Uterus (tissue), 4 donors: ENCODE results near the gene ATMIN. TPM values are rescaled to one million over a fixed set of nuclear protein-coding genes. Genes with fewer than 3 reads are reported as not detected.

ENCODE experiments used
- DNase-seq, 2 donors: peaks; one replicate each; pipeline ENCODE4 v3.0.0-alpha.2; 2019 to 2020
- H3K27ac ChIP-seq, 2 donors: fragments of 200-600 bp; sonication (generic); 1 replicate in 1 of 2; 2 replicates in 1 of 2; pipeline ENCODE4 v1.5.1; 2016 to 2018
- H3K27me3 ChIP-seq, 2 donors: fragments of 200-600 bp; sonication (generic); one replicate each; pipeline ENCODE4 v1.5.1; 2018 to 2019; ENCODE audit warnings: control low read depth in 1 of 2
- H3K36me3 ChIP-seq, 2 donors: fragments of 200-600 bp; sonication (generic); one replicate each; pipeline ENCODE4 v1.5.1; 2019; ENCODE audit warnings: control low read depth in 1 of 2
- H3K4me1 ChIP-seq, 2 donors: fragments of 200-600 bp; sonication (generic); one replicate each; pipeline ENCODE4 v1.5.1; 2018 to 2019; ENCODE audit warnings: control low read depth in 1 of 2
- H3K4me3 ChIP-seq, 2 donors: fragments of 200-600 bp; sonication (generic); 1 replicate in 1 of 2; 2 replicates in 1 of 2; pipeline ENCODE4 v1.5.1; 2018 to 2019; ENCODE audit warnings: mild to moderate bottlenecking in 1 of 2
- H3K9me3 ChIP-seq, 2 donors: fragments of 200-600 bp; sonication (generic); one replicate each; pipeline ENCODE4 v1.5.1; 2019; ENCODE audit warnings: control low read depth in 1 of 2
- POLR2A ChIP-seq, 2 donors: fragments of 450-650 bp; IDR thresholded peaks; one replicate each; pipeline ENCODE4 v1.6.1; 2016; ENCODE audit warnings: antibody characterized with exemption in 2 of 2, mild to moderate bottlenecking in 1 of 2, moderate library complexity in 1 of 2
- intact Hi-C: fragments of 100-400 bp; cut with DNase I; formaldehyde crosslinking; loops from one replicate; pipeline ENCODE4 v1.15.1; 2023; ENCODE audit warnings: low total_unique reads
- total RNA-seq, 4 donors: library from RNA; depleted of rRNA in 3 of 4; stranded (reverse); fragments of >200 nt in 3 of 4; gene quantifications; one replicate each; pipeline versions ENCODE4 v1.1.0 to v1.2.4, GENCODE V29; 2014 to 2023
- TF ChIP-seq, protein P1 (sequence below), 4 experiments: fragments of 200-600 bp in 2 of 4; fragments of 450-650 bp in 2 of 4; sonication (generic) in 2 of 4; IDR thresholded peaks; one replicate each; pipeline ENCODE4 v1.5.1; 2016 to 2019; ENCODE audit warnings: antibody characterized with exemption in 4 of 4, mild to moderate bottlenecking in 2 of 4, moderate library complexity in 1 of 4
- donor health status: DM: yes; HTN: yes; CAD: no.

The ATMIN gene
- total RNA-seq, 4 donors from 2014 or later = 17.2 to 51.8 (median 29.8) TPM

DNA sequence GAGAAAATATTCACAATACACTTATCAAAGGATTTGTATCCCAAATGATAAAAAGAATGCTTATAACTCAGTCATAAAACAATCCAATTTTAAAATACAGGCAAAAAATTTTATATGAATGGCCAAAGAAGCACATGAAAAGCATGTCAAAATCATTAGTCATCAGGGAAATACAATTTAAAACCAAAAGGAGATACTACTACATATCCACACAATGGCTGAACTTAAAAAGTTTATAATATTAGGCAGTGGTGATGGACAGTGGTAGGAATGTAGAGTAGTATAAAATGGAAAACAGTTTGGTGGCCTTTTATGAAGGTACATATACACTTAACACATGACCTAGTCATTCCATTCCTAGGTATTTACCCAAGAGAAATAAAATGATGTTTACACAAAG is 41.2 kb upstream of the ATMIN start:
- intact Hi-C loops = no loop called here
- no peak for DNase-seq
- TF ChIP-seq POLR2A (IDR thresholded peaks at IDR 0.05) = no peak
- TF ChIP-seq, protein P1, sequence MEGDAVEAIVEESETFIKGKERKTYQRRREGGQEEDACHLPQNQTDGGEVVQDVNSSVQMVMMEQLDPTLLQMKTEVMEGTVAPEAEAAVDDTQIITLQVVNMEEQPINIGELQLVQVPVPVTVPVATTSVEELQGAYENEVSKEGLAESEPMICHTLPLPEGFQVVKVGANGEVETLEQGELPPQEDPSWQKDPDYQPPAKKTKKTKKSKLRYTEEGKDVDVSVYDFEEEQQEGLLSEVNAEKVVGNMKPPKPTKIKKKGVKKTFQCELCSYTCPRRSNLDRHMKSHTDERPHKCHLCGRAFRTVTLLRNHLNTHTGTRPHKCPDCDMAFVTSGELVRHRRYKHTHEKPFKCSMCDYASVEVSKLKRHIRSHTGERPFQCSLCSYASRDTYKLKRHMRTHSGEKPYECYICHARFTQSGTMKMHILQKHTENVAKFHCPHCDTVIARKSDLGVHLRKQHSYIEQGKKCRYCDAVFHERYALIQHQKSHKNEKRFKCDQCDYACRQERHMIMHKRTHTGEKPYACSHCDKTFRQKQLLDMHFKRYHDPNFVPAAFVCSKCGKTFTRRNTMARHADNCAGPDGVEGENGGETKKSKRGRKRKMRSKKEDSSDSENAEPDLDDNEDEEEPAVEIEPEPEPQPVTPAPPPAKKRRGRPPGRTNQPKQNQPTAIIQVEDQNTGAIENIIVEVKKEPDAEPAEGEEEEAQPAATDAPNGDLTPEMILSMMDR (IDR thresholded peaks at IDR 0.05) = no peak
- H3K4me3 ChIP-seq = no peak overlapping the region
- no peak overlapping the region for H3K27ac ChIP-seq
- H3K9me3 ChIP-seq = no peaks in the 10 kb centered on the region
- no peaks in the 10 kb centered on the region for H3K36me3 ChIP-seq
- no peaks in the 10 kb centered on the region for H3K27me3 ChIP-seq
- H3K4me1 ChIP-seq = no peaks in the 10 kb centered on the region

DNA sequence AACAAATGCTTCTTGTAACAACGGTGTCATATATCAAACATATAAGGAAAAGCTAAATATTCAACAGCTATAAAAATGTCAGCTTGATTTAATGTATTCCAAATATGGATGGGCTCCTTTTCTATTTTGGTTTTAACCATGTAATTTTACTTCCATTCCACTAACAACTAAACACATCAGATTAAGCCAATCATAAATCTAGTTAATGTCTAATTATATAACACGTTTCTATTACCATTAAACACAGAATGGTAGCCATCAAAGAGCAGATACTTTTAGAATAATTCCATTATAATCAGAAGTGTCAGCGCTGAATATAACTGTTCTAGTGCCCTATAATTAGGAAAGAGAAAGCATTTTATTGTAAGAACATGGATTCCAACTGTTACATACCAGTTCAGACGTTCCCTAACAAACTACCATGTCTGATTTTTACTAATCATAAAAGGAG is 38.9 kb upstream of the ATMIN start:
- no peak overlapping the region for H3K4me3 ChIP-seq
- intact Hi-C loops = no loop called here

DNA sequence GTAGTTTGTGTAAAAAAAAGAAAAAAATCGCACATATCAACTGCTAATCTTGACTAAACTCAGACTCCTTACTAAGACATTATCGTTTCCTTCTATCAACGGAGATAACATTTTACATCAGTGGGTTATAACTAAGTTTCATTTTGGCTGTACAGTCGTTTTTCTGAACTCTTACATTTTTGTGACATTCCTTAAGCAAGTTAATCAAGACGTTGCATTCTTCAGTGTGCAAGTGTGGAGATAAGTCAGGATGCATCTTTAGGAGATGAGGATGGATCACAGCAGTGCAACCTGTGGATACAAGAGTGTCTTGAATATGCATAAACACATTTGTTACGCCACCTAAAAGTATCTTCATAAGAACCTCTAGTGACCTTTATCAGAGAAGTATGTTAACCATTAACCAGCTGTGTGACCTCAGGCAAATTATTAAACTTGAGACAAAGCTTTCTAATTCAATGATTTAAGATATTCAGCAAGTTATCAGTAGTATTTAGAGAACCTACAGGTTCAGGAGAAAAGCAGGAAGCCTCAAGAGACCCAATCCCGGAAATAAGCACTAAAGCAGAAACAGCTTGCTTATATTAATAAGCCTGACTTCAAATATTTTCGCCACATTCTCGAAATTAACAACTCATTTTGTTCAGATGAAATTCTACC is 38.4 kb upstream of the ATMIN start:
- Histone ChIP-seq H3K27ac (peak overlapping the region in 1 of 2 donors; percentile 20), H3K27me3 (no peaks in the 10 kb centered on the region), H3K4me1 (no peaks in the 10 kb centered on the region), H3K9me3 (no peaks in the 10 kb centered on the region), H3K4me3 (no peak overlapping the region), H3K36me3 (no peaks in the 10 kb centered on the region)
- TF ChIP-seq, protein P1 (IDR thresholded peaks at IDR 0.05) = no peak
- intact Hi-C loops = no loop called here
- DNase-seq = no peak

More for the DNA sequence above, 38.9 kb upstream of the ATMIN start:
- no peak for TF ChIP-seq POLR2A (IDR thresholded peaks at IDR 0.05)
- TF ChIP-seq, protein P1 (IDR thresholded peaks at IDR 0.05) = no peak
- DNase-seq = no peak
- Histone ChIP-seq H3K36me3 (no peaks in the 10 kb centered on the region), H3K4me1 (no peaks in the 10 kb centered on the region), H3K27ac (peak overlapping the region in 1 of 2 donors; percentile 20), H3K27me3 (no peaks in the 10 kb centered on the region), H3K9me3 (no peaks in the 10 kb centered on the region)

DNA sequence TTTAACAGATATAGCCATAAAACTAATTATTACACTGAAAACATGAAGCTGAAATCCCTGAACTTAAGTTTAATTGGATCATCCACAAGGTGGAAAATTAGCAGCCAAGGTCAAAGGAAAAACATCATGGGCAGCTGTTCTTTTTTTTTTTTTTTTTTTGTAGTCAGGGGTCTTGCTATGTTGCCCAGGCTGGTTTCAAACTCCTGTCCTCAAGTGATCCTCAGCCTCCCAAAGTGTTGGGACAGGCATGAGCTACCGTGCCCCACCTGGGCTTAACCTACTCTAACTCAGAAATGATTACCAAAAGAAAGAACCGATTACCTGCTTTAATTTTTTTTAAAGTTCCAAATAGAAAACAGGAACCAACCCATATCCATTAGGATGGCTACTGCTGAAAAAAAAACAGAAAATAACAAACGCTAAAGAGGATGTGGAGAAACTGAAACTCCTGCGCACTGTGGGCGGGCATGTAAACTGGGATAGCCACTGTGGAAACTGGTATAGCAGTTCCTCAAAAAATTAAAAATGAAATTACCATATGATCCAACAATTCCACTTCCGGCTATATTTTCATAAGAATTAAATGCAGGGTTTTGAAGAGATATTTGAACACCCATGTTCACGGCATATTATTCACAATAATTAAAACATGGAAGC is 37.5 kb upstream of the ATMIN start:
- intact Hi-C loops = no loop called here
- no peak for DNase-seq
- H3K4me3 ChIP-seq = no peak overlapping the region

DNA sequence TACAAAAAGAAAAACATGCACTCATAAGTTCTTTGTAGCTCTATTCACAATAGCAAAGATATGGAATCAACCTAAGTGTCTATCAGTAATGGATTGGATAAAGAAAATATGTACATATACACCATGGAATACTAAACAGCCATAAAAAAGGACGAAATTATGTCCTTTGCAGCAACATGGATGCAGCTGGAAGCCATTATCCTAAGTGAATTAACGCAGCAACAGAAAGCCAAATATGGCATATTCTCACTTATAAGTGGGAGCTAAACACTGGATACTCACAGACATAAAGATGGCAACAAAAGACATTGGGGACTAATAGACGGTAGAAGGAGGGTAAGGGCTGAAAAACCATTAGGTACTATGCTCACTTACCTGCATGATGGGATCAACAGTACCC is 34.8 kb upstream of the ATMIN start:
- no peak for TF ChIP-seq POLR2A (IDR thresholded peaks at IDR 0.05)
- TF ChIP-seq, protein P1 (IDR thresholded peaks at IDR 0.05) = no peak
- Histone ChIP-seq H3K9me3 (no peaks in the 10 kb centered on the region), H3K27me3 (no peaks in the 10 kb centered on the region), H3K4me3 (no peak overlapping the region), H3K4me1 (peaks cover 4 to 5% of the 10 kb centered on the region in 2 donors), H3K27ac (no peak overlapping the region), H3K36me3 (no peaks in the 10 kb centered on the region)
- intact Hi-C loops = loop anchor here (10.0 kb wide), 1 partner anchor 66 kb away; no protein-coding TSS in a partner anchor
- DNase-seq = no peak

More for the DNA sequence above, 37.5 kb upstream of the ATMIN start:
- H3K4me1 ChIP-seq = no peaks in the 10 kb centered on the region
- no peaks in the 10 kb centered on the region for H3K27me3 ChIP-seq
- H3K27ac ChIP-seq = no peak overlapping the region
- TF ChIP-seq POLR2A (IDR thresholded peaks at IDR 0.05) = no peak
- TF ChIP-seq, protein P1 (IDR thresholded peaks at IDR 0.05) = no peak
- no peaks in the 10 kb centered on the region for H3K36me3 ChIP-seq
- H3K9me3 ChIP-seq = no peaks in the 10 kb centered on the region
